HepG2 (cell line): Measurements from ENCODE around the gene NCBP2. TPM values are rescaled to one million over a fixed set of nuclear protein-coding genes. Genes with fewer than 3 reads are reported as not detected.

Source experiments
- AHR ChIP-seq: IDR thresholded peaks from 2 replicates; pipeline ENCODE4 v1.6.1; 2018; ENCODE audit warnings: missing genetic modification reagents, missing compliant biosample characterization
- ARID2 ChIP-seq: sonication (generic); formaldehyde crosslinking; IDR thresholded peaks from 2 replicates; pipeline ENCODE4 v1.8.1; 2022; ENCODE audit warnings: mild to moderate bottlenecking, missing genetic modification reagents, borderline replicate concordance
- CREBL2 ChIP-seq: sonication (generic); formaldehyde crosslinking; IDR thresholded peaks from 2 replicates; pipeline ENCODE4 v1.8.1; 2023; ENCODE audit warnings: missing genetic modification reagents, mild to moderate bottlenecking, borderline replicate concordance
- HMGXB4 ChIP-seq, 2 experiments: sonication (generic) in 1 of 2; formaldehyde crosslinking in 1 of 2; IDR thresholded peaks; 2 replicates each; pipeline versions ENCODE4 v1.4.0 to v1.6.1; 2018 to 2020; ENCODE audit warnings: missing genetic modification reagents in 2 of 2, borderline replicate concordance in 1 of 2, low read depth in 1 of 2, mild to moderate bottlenecking in 1 of 2, missing biosample characterization in 1 of 2
- HNRNPH1 ChIP-seq: fragments of 200-400 bp; formaldehyde crosslinking; optimal IDR thresholded peaks from 2 replicates; pipeline ENCODE3; 2017; ENCODE audit warnings: mild to moderate bottlenecking, low read depth, low read length
- JARID2 ChIP-seq: sonication (generic); formaldehyde crosslinking; IDR thresholded peaks from 2 replicates; pipeline ENCODE4 v1.8.1; 2023; ENCODE audit warnings: missing genetic modification reagents, inconsistent platforms; ENCODE audit not compliant: insufficient replicate concordance
- NFE2L1 ChIP-seq: sonication (generic); formaldehyde crosslinking; IDR thresholded peaks from 2 replicates; pipeline ENCODE4 v1.4.0; 2020; ENCODE audit warnings: missing genetic modification reagents, mild to moderate bottlenecking, borderline replicate concordance
- PBX3 ChIP-seq: sonication (generic); formaldehyde crosslinking; IDR thresholded peaks from 2 replicates; pipeline ENCODE4 v1.8.1; 2023; ENCODE audit warnings: missing genetic modification reagents, inconsistent platforms, borderline replicate concordance
- RBFOX2 ChIP-seq: fragments of 200-400 bp; formaldehyde crosslinking; IDR thresholded peaks from 2 replicates; pipeline ENCODE4 v1.6.1; 2017; ENCODE audit warnings: low read depth, mild to moderate bottlenecking, low read length
- SAP130 ChIP-seq: IDR thresholded peaks from 2 replicates; pipeline ENCODE4 v1.6.1; 2016; ENCODE audit warnings: low read depth
- TCF7 ChIP-seq: sonication (generic); IDR thresholded peaks from 2 replicates; pipeline ENCODE4 v1.6.1; 2016; ENCODE audit warnings: antibody characterized with exemption, low read depth
- TRIM22 ChIP-seq: fragments of 450-650 bp; IDR thresholded peaks from 2 replicates; pipeline ENCODE4 v1.6.1; 2017
- ZFP36L1 ChIP-seq: sonication (generic); formaldehyde crosslinking; IDR thresholded peaks from 2 replicates; pipeline ENCODE4 v1.8.0; 2022; ENCODE audit warnings: mild to moderate bottlenecking, missing genetic modification reagents, moderate library complexity
- ZFX ChIP-seq: sonication (generic); formaldehyde crosslinking; IDR thresholded peaks from 2 replicates; pipeline ENCODE4 v1.4.0; 2020; ENCODE audit warnings: mild to moderate bottlenecking, low read depth, missing genetic modification reagents, moderate library complexity
- ZNF337 ChIP-seq: sonication (generic); formaldehyde crosslinking; IDR thresholded peaks from 2 replicates; pipeline ENCODE4 v1.5.1; 2020; ENCODE audit warnings: missing genetic modification reagents, low read depth, mild to moderate bottlenecking, borderline replicate concordance
- ZNF513 ChIP-seq: sonication (generic); formaldehyde crosslinking; conservative IDR thresholded peaks from 2 replicates; pipeline ENCODE4 v1.5.0; 2020; ENCODE audit warnings: missing genetic modification reagents
- ZNF639 ChIP-seq: conservative IDR thresholded peaks from 2 replicates; pipeline ENCODE4 v1.6.1; 2018; ENCODE audit warnings: missing genetic modification reagents
- ZNF777 ChIP-seq: sonication (generic); formaldehyde crosslinking; IDR thresholded peaks from 2 replicates; pipeline ENCODE4 v1.4.0; 2020; ENCODE audit warnings: missing genetic modification reagents
- ZXDC ChIP-seq: sonication (generic); formaldehyde crosslinking; IDR thresholded peaks from 2 replicates; pipeline ENCODE4 v1.5.0; 2020; ENCODE audit warnings: mild to moderate bottlenecking, missing genetic modification reagents
- polyA plus RNA-seq, 8 experiments: library from polyadenylated mRNA; depleted of rRNA in 3 of 8; stranded (reverse) in 7 of 8; unstranded in 1 of 8; fragments of >200 nt; fragmentation: Illumina TruSeq in 4 of 8; extraction: Trizol in 4 of 8; gene quantifications; 2 replicates each; pipeline versions ENCODE4 v1.2.1 to v1.2.3, GENCODE V29; 2011 to 2016; ENCODE audit warnings: low read depth in 4 of 8, missing spikeins in 1 of 8, mixed read lengths in 1 of 8; ENCODE audit not compliant: insufficient read depth in 1 of 8
- total RNA-seq, 5 experiments: library from RNA; depleted of rRNA; stranded (reverse); fragments of >200 nt; fragmentation: Illumina TruSeq; extraction: Trizol; gene quantifications; 2 replicates each; pipeline ENCODE4 v1.2.3, GENCODE V29; 2016; ENCODE audit warnings: low read depth in 1 of 5

Gene NCBP2
- total and polyA plus RNA-seq, 2 of the 13 experiments (the other 11 are each of a cell fraction or from before 2014, with no cell fraction given): 58.7 to 95.5 TPM

- TF ChIP-seq CREBL2: no peak
- no peak for TF ChIP-seq HMGXB4 (CRISPR knock-in tag; IDR thresholded peaks at IDR 0.05; ENCODE audit: borderline replicate concordance in 1 of 2, low read depth in 1 of 2)
- TF ChIP-seq RBFOX2: peak; percentile 93
- TF ChIP-seq ZXDC: no peak
- TF ChIP-seq ZFP36L1 (CRISPR knock-in tag): no peak
- TF ChIP-seq TRIM22: no peak
- TF ChIP-seq ZNF337: no peak
- no peak for TF ChIP-seq NFE2L1
- TF ChIP-seq AHR (CRISPR knock-in tag): no peak
- no peak for TF ChIP-seq ARID2 (CRISPR knock-in tag)
- no peak for TF ChIP-seq PBX3
- no peak for TF ChIP-seq JARID2 (CRISPR knock-in tag)
- TF ChIP-seq ZNF777 (CRISPR knock-in tag): no peak
- TF ChIP-seq TCF7: no peak
- no peak for TF ChIP-seq ZNF639 (CRISPR knock-in tag)
- no peak for TF ChIP-seq HNRNPH1
- no peak for TF ChIP-seq ZNF513 (CRISPR knock-in tag)
- TF ChIP-seq SAP130 (CRISPR knock-in tag): peak; percentile 22; the same call in 1 of the 2 replicates
- TF ChIP-seq ZFX (CRISPR knock-in tag): no peak
Measured at GRCh38 chr3:196969134-196969659, 26.9 kb upstream of the NCBP2 start (continued).
